BJ (cell line): ENCODE measurements around the gene PPIP5K1. TPM values are rescaled to one million over a fixed set of nuclear protein-coding genes. Genes with fewer than 3 reads are reported as not detected.

ENCODE experiments used
- CTCF ChIA-PET: fragments of 350-600 bp; formaldehyde crosslinking; extraction: SDS; loops from one replicate; lab custom pipeline; 2021; ENCODE audit warnings: antibody characterized with exemption, inconsistent platforms; lab: Yijun Ruan, JAX
- POLR2A ChIA-PET: fragments of 300-600 bp; sonication (Branson Sonifier 250); formaldehyde crosslinking; extraction: SDS; loops from one replicate; lab custom pipeline; 2021; ENCODE audit warnings: antibody characterized with exemption; lab: Charles Lee
- DNase-seq: peaks from one replicate; pipeline ENCODE4 v3.0.0-alpha.2; 2011; ENCODE audit warnings: low read depth
- H3K27me3 ChIP-seq: 2 replicates; pipeline ENCODE4 v1.6.0; 2011; ENCODE audit warnings: low read length; ENCODE audit not compliant: control insufficient read depth, insufficient read depth
- H3K36me3 ChIP-seq: 2 replicates; pipeline ENCODE4 v1.5.1; 2011; ENCODE audit warnings: low read length; ENCODE audit not compliant: control insufficient read depth, insufficient read depth
- H3K4me3 ChIP-seq: 2 replicates; pipeline ENCODE4 v1.5.1; 2011; ENCODE audit warnings: low read depth, mild to moderate bottlenecking, control low read depth, low read length
- CTCF ChIP-seq: IDR thresholded peaks from 2 replicates; pipeline ENCODE4 v1.5.1; 2011; ENCODE audit warnings: low read depth, mild to moderate bottlenecking, control low read depth, inconsistent platforms, low read length, moderate library complexity; ENCODE audit not compliant: insufficient read depth
- polyA plus RNA-seq: library from polyadenylated mRNA; depleted of rRNA; stranded (reverse); fragments of >200 nt; gene quantifications from 2 replicates; pipeline ENCODE4 v1.2.3, GENCODE V29; 2011

The PPIP5K1 gene
- polyA plus RNA-seq, 1 experiment = 29.2 TPM

DNA sequence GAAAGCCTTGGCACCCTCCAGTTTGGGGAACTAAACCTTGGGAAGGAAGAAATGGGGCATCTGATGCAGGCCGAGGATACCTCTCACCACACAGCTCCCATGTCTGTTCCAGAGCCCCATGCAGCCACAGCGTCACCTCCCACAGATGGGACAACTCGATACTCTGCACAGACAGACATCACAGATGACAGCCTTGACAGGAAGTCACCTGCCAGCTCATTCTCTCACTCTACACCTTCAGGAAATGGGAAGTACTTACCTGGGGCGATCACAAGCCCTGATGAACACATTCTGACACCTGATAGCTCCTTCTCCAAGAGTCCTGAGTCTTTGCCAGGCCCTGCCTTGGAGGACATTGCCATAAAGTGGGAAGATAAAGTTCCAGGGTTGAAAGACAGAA, 64.9 kb downstream of the PPIP5K1 start:
- ChIA-PET CTCF (no interaction called here), POLR2A (no interaction called here)
- Histone ChIP-seq H3K36me3 (peaks cover 51% of the 10 kb centered on the region), H3K27me3 (no peaks in the 10 kb centered on the region), H3K4me3 (no peak overlapping the region)
- DNase-seq = no peak
- no peak for TF ChIP-seq CTCF

GRCh38 chr15:43524254-43524845, 65.7 kb downstream of the PPIP5K1 start:
- POLR2A ChIA-PET = no interaction called here
- DNase-seq = no peak
- Histone ChIP-seq H3K36me3 (peaks cover 49% of the 10 kb centered on the region), H3K27me3 (no peaks in the 10 kb centered on the region), H3K4me3 (no peak overlapping the region)
- CTCF ChIA-PET = no interaction called here
- no peak for TF ChIP-seq CTCF

DNA sequence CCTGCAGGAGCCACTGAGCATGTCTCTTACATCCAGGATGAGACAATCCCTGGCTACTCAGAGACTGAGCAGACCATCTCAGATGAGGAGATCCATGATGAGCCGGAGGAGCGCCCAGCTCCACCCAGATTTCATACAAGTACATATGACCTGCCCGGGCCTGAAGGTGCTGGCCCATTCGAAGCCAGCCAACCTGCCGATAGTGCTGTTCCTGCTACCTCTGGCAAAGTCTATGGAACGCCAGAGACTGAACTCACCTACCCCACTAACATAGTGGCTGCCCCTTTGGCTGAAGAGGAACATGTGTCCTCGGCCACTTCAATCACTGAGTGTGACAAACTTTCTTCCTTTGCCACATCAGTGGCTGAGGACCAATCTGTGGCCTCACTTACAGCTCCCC, 66.4 kb downstream of the PPIP5K1 start:
- DNase-seq = no peak
- ChIA-PET POLR2A (no interaction called here), CTCF (interaction anchor here (1.2 kb wide), 1 partner anchor 9 kb away, joined by 3 read pairs; no protein-coding TSS in a partner anchor)
- H3K4me3 ChIP-seq = no peak overlapping the region
- peaks cover 47% of the 10 kb centered on the region for H3K36me3 ChIP-seq
- TF ChIP-seq CTCF = no peak
- H3K27me3 ChIP-seq = no peaks in the 10 kb centered on the region

- ChIA-PET CTCF (interaction anchor here (0.8 kb wide), 1 partner anchor 10 kb away, joined by 3 read pairs; no protein-coding TSS in a partner anchor), POLR2A (no interaction called here)
- Histone ChIP-seq H3K4me3 (no peak overlapping the region), H3K36me3 (peaks cover 43% of the 10 kb centered on the region), H3K27me3 (no peaks in the 10 kb centered on the region)
- DNase-seq = no peak
- TF ChIP-seq CTCF = no peak
Observed at GRCh38 chr15:43522247-43522646, 67.8 kb downstream of the PPIP5K1 start.

DNA sequence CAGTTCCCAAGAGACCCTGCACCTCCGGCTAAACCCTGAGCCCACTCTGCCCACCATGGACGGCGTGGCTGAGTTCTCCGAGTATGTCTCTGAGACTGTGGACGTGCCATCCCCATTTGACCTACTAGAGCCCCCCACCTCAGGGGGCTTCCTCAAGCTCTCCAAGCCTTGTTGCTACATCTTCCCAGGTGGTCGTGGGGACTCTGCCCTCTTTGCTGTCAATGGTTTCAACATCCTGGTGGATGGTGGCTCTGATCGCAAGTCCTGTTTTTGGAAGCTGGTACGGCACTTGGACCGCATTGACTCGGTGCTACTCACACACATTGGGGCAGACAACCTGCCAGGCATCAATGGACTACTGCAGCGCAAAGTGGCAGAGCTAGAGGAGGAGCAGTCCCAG, 68.6 kb downstream of the PPIP5K1 start:
- Histone ChIP-seq H3K4me3 (no peak overlapping the region), H3K27me3 (no peaks in the 10 kb centered on the region), H3K36me3 (peaks cover 39% of the 10 kb centered on the region)
- no peak for DNase-seq
- ChIA-PET CTCF (interaction anchor here (1.8 kb wide), 1 partner anchor 9 kb away, joined by 6 read pairs; no protein-coding TSS in a partner anchor), POLR2A (no interaction called here)
- no peak for TF ChIP-seq CTCF
